HG02759 (cell line): Measurements from ENCODE around the gene PRKCE.

Source experiments
- ATAC-seq: cut with Tn5 transposase; IDR thresholded peaks from one replicate; pipeline ENCODE4 v1.9.1; 2021; ENCODE audit warnings: mild to moderate bottlenecking, moderate library complexity; ENCODE audit not compliant: unreplicated experiment

The PRKCE gene

GRCh38 chr2:46153996-46154753 is 502.7 kb downstream of the PRKCE start:
- ATAC-seq = no peak

GRCh38 chr2:46157072-46157965 is 505.8 kb downstream of the PRKCE start:
- ATAC-seq = no peak

- ATAC-seq = no peak
Measured at GRCh38 chr2:46157966-46158310, 506.5 kb downstream of the PRKCE start.

GRCh38 chr2:46158661-46159060 is 507.2 kb downstream of the PRKCE start:
- no peak for ATAC-seq

- ATAC-seq = no peak
Measured at GRCh38 chr2:46160326-46160725, 508.9 kb downstream of the PRKCE start.

- no peak for ATAC-seq
Measured at GRCh38 chr2:46161315-46161714, 509.8 kb downstream of the PRKCE start.

GRCh38 chr2:46161911-46162310 is 510.4 kb downstream of the PRKCE start:
- ATAC-seq = no peak

GRCh38 chr2:46162329-46163097 is 511.0 kb downstream of the PRKCE start:
- no peak for ATAC-seq

- no peak for ATAC-seq
Measured at GRCh38 chr2:46163098-46163430, 511.6 kb downstream of the PRKCE start.

- ATAC-seq = no peak
Measured at GRCh38 chr2:46163804-46164528, 512.5 kb downstream of the PRKCE start.

GRCh38 chr2:46164529-46165301 is 513.2 kb downstream of the PRKCE start:
- ATAC-seq = no peak

- no peak for ATAC-seq
Measured at GRCh38 chr2:46165916-46166315, 514.4 kb downstream of the PRKCE start.

- ATAC-seq = no peak
Measured at GRCh38 chr2:46167406-46167805, 515.9 kb downstream of the PRKCE start.

GRCh38 chr2:46167924-46168323 is 516.4 kb downstream of the PRKCE start:
- no peak for ATAC-seq

- ATAC-seq = no peak
Measured at GRCh38 chr2:46169467-46169866, 518.0 kb downstream of the PRKCE start.

GRCh38 chr2:46170026-46170425 is 518.6 kb downstream of the PRKCE start:
- no peak for ATAC-seq

GRCh38 chr2:46170611-46171350 is 519.3 kb downstream of the PRKCE start:
- no peak for ATAC-seq

- no peak for ATAC-seq
Measured at GRCh38 chr2:46171411-46171953, 520.0 kb downstream of the PRKCE start.

GRCh38 chr2:46171996-46172546 is 520.6 kb downstream of the PRKCE start:
- ATAC-seq = no peak
